Adipocyte (in vitro differentiated cells): ENCODE measurements around the gene CSTPP1.

Experiments
- DNase-seq: peaks from one replicate; pipeline ENCODE4 v3.0.0-alpha.2; 2015; ENCODE audit warnings: low read depth
- H3K27me3 ChIP-seq: replicated peaks from 2 replicates; pipeline ENCODE4 v1.7.0; 2013; ENCODE audit warnings: mild to moderate bottlenecking, low read length, moderate library complexity; ENCODE audit not compliant: control insufficient read depth, insufficient read depth
- H3K36me3 ChIP-seq: 2 replicates; pipeline ENCODE4 v1.7.0; 2013; ENCODE audit warnings: low read length, mild to moderate bottlenecking, moderate library complexity; ENCODE audit not compliant: control insufficient read depth, insufficient read depth, severe bottlenecking
- H3K4me1 ChIP-seq: 2 replicates; pipeline ENCODE4 v1.7.0; 2013; ENCODE audit warnings: mild to moderate bottlenecking, low read length, moderate library complexity; ENCODE audit not compliant: control insufficient read depth, insufficient read depth
- H3K4me3 ChIP-seq: 2 replicates; pipeline ENCODE4 v1.7.0; 2013; ENCODE audit warnings: mild to moderate bottlenecking, low read length, moderate library complexity
- H3K9ac ChIP-seq: 2 replicates; pipeline ENCODE4 v1.7.0; 2013; ENCODE audit warnings: mild to moderate bottlenecking, low read length, moderate library complexity
- H3K9me3 ChIP-seq: 2 replicates; pipeline ENCODE4 v1.7.0; 2013; ENCODE audit warnings: mild to moderate bottlenecking, low read length, moderate library complexity; ENCODE audit not compliant: control insufficient read depth

Gene CSTPP1

GRCh38 chr11:47155879-47156278, 219.3 kb downstream of the CSTPP1 start:
- H3K9ac ChIP-seq: no peak overlapping the region
- no peaks in the 10 kb centered on the region for H3K9me3 ChIP-seq
- H3K27me3 ChIP-seq: no peaks in the 10 kb centered on the region
- no peaks in the 10 kb centered on the region for H3K36me3 ChIP-seq
- no peak for DNase-seq
- no peak overlapping the region for H3K4me3 ChIP-seq
- H3K4me1 ChIP-seq: peaks cover 15% of the 10 kb centered on the region

GRCh38 chr11:47156333-47156732, 219.8 kb downstream of the CSTPP1 start:
- Histone ChIP-seq H3K4me1 (peaks cover 15% of the 10 kb centered on the region), H3K4me3 (no peak overlapping the region), H3K9ac (no peak overlapping the region), H3K36me3 (no peaks in the 10 kb centered on the region), H3K27me3 (no peaks in the 10 kb centered on the region), H3K9me3 (no peaks in the 10 kb centered on the region)
- DNase-seq: no peak

- no peaks in the 10 kb centered on the region for H3K36me3 ChIP-seq
- H3K27me3 ChIP-seq: no peaks in the 10 kb centered on the region
- peaks cover 16% of the 10 kb centered on the region for H3K4me1 ChIP-seq
- no peak overlapping the region for H3K4me3 ChIP-seq
- no peak overlapping the region for H3K9ac ChIP-seq
- DNase-seq: no peak
- no peaks in the 10 kb centered on the region for H3K9me3 ChIP-seq
These were observed 220.4 kb downstream of the CSTPP1 start for GRCh38 chr11:47156951-47157350.

GRCh38 chr11:47157805-47158204, 221.2 kb downstream of the CSTPP1 start:
- DNase-seq: no peak
- Histone ChIP-seq H3K36me3 (no peaks in the 10 kb centered on the region), H3K9me3 (no peaks in the 10 kb centered on the region), H3K4me1 (peaks cover 11% of the 10 kb centered on the region), H3K4me3 (no peak overlapping the region), H3K9ac (no peak overlapping the region), H3K27me3 (no peaks in the 10 kb centered on the region)

GRCh38 chr11:47158242-47158641, 221.7 kb downstream of the CSTPP1 start:
- no peak for DNase-seq
- H3K27me3 ChIP-seq: no peaks in the 10 kb centered on the region
- H3K4me3 ChIP-seq: no peak overlapping the region
- no peak overlapping the region for H3K9ac ChIP-seq
- no peaks in the 10 kb centered on the region for H3K9me3 ChIP-seq
- peaks cover 8% of the 10 kb centered on the region for H3K4me1 ChIP-seq
- H3K36me3 ChIP-seq: no peaks in the 10 kb centered on the region

- peaks cover 2% of the 10 kb centered on the region for H3K4me1 ChIP-seq
- no peak for DNase-seq
- H3K4me3 ChIP-seq: no peak overlapping the region
- no peaks in the 10 kb centered on the region for H3K9me3 ChIP-seq
- peaks cover 24% of the 10 kb centered on the region for H3K36me3 ChIP-seq
- H3K27me3 ChIP-seq: no peaks in the 10 kb centered on the region
- no peak overlapping the region for H3K9ac ChIP-seq
These were observed 224.2 kb downstream of the CSTPP1 start for GRCh38 chr11:47160753-47161133.

GRCh38 chr11:47161134-47161854, 224.7 kb downstream of the CSTPP1 start:
- peaks cover 29% of the 10 kb centered on the region for H3K36me3 ChIP-seq
- H3K9me3 ChIP-seq: no peaks in the 10 kb centered on the region
- DNase-seq: peak; percentile 80

GRCh38 chr11:47161890-47162289, 225.3 kb downstream of the CSTPP1 start:
- H3K4me3 ChIP-seq: no peak overlapping the region
- H3K9ac ChIP-seq: no peak overlapping the region
- H3K36me3 ChIP-seq: peaks cover 35% of the 10 kb centered on the region
- no peaks in the 10 kb centered on the region for H3K27me3 ChIP-seq
- no peak for DNase-seq
- H3K4me1 ChIP-seq: peaks cover 2% of the 10 kb centered on the region
- H3K9me3 ChIP-seq: no peaks in the 10 kb centered on the region

More at GRCh38 chr11:47161134-47161854, 224.7 kb downstream of the CSTPP1 start:
- Histone ChIP-seq H3K4me3 (no peak overlapping the region), H3K9ac (no peak overlapping the region), H3K27me3 (no peaks in the 10 kb centered on the region), H3K4me1 (peaks cover 2% of the 10 kb centered on the region)

GRCh38 chr11:47162426-47162825, 225.9 kb downstream of the CSTPP1 start:
- no peaks in the 10 kb centered on the region for H3K27me3 ChIP-seq
- no peak overlapping the region for H3K9ac ChIP-seq
- H3K4me1 ChIP-seq: peaks cover 2% of the 10 kb centered on the region
- peaks cover 40% of the 10 kb centered on the region for H3K36me3 ChIP-seq
- DNase-seq: no peak
- no peaks in the 10 kb centered on the region for H3K9me3 ChIP-seq
- H3K4me3 ChIP-seq: no peak overlapping the region

- no peak for DNase-seq
These were observed 226.6 kb downstream of the CSTPP1 start for GRCh38 chr11:47163193-47163592.

GRCh38 chr11:47163898-47164297, 227.3 kb downstream of the CSTPP1 start:
- no peak overlapping the region for H3K9ac ChIP-seq
- peaks cover 2% of the 10 kb centered on the region for H3K4me1 ChIP-seq
- H3K9me3 ChIP-seq: no peaks in the 10 kb centered on the region
- peaks cover 55% of the 10 kb centered on the region for H3K36me3 ChIP-seq
- H3K4me3 ChIP-seq: no peak overlapping the region
- H3K27me3 ChIP-seq: no peaks in the 10 kb centered on the region
- DNase-seq: no peak

More at GRCh38 chr11:47163193-47163592, 226.6 kb downstream of the CSTPP1 start:
- Histone ChIP-seq H3K9me3 (no peaks in the 10 kb centered on the region), H3K36me3 (peaks cover 48% of the 10 kb centered on the region), H3K9ac (no peak overlapping the region), H3K27me3 (no peaks in the 10 kb centered on the region), H3K4me3 (no peak overlapping the region), H3K4me1 (peaks cover 2% of the 10 kb centered on the region)

- no peak for DNase-seq
- Histone ChIP-seq H3K9me3 (no peaks in the 10 kb centered on the region), H3K4me3 (no peak overlapping the region), H3K27me3 (no peaks in the 10 kb centered on the region), H3K9ac (no peak overlapping the region), H3K4me1 (peaks cover 2% of the 10 kb centered on the region), H3K36me3 (peaks cover 58% of the 10 kb centered on the region)
These were observed 227.8 kb downstream of the CSTPP1 start for GRCh38 chr11:47164321-47164720.
